Adrenal gland (tissue), 12 donors: Measurements from ENCODE around the gene SEZ6. TPM values are rescaled to one million over a fixed set of nuclear protein-coding genes. Genes with fewer than 3 reads are reported as not detected.

Experiments used
- DNase-seq, 7 donors: peaks; one replicate each; pipeline ENCODE4 v3.0.0-alpha.2; 2019 to 2020
- H3K27ac ChIP-seq, 5 donors: fragments of 200-600 bp; sonication (generic) in 4 of 5; 1 replicate in 3 of 5; 2 replicates in 2 of 5; pipeline versions ENCODE4 v1.5.1 to v1.8.0; 2016 to 2020; ENCODE audit warnings: mild to moderate bottlenecking in 1 of 5
- H3K27me3 ChIP-seq: fragments of 200-600 bp; 2 replicates; pipeline ENCODE4 v1.8.0; 2021
- H3K36me3 ChIP-seq, 2 donors: fragments of 200-600 bp; replicated peaks in 1 of 2; 1 replicate in 1 of 2; 2 replicates in 1 of 2; pipeline versions ENCODE4 v1.5.1 to v1.8.0; 2018 to 2022
- H3K4me1 ChIP-seq, 2 donors: fragments of 200-600 bp; replicated peaks in 1 of 2; 1 replicate in 1 of 2; 2 replicates in 1 of 2; pipeline versions ENCODE4 v1.5.1 to v1.8.0; 2018 to 2021
- H3K4me3 ChIP-seq, 4 donors: fragments of 200-600 bp; sonication (generic) in 3 of 4; one replicate each; pipeline ENCODE4 v1.5.1; 2016 to 2018
- H3K9me3 ChIP-seq, 3 donors: fragments of 200-600 bp; sonication (generic) in 1 of 3; replicated peaks in 1 of 3; 1 replicate in 2 of 3; 2 replicates in 1 of 3; pipeline versions ENCODE4 v1.5.1 to v1.8.0; 2016 to 2021
- POLR2A ChIP-seq, 2 donors: fragments of 450-650 bp; IDR thresholded peaks; one replicate each; pipeline ENCODE4 v1.6.1; 2017; ENCODE audit warnings: antibody characterized with exemption in 2 of 2, mild to moderate bottlenecking in 2 of 2, moderate library complexity in 1 of 2
- WGBS, 4 donors: extraction: QIAGEN DNeasy Blood & Tissue Kit in 2 of 4; methylation state at CpG; one replicate each; pipeline versions ENCODE4 v1.1.5 to v1.1.7; 2013 to 2017; 5-methylcytosine and 5-hydroxymethylcytosine counted together
- intact Hi-C, 2 donors: fragments of 100-400 bp; cut with DNase I; formaldehyde crosslinking; loops; one replicate each; pipeline versions ENCODE4 v1.14.1 to v1.15.0; 2022 to 2023
- polyA plus RNA-seq, 3 donors: library from polyadenylated mRNA; stranded (reverse); fragments of 200-250 nt in 2 of 3; fragments of 350-450 nt in 1 of 3; fragmentation: Illumina TruSeq in 1 of 3; extraction: RNeasy Lipid Tissue Mini Kit (QIAGEN cat#74804) in 1 of 3; gene quantifications; one replicate each; pipeline ENCODE4 v1.2.3, GENCODE V29; 2013 to 2014
- total RNA-seq, 9 donors: library from RNA; depleted of rRNA in 4 of 9; stranded (reverse); fragments of >200 nt in 4 of 9; fragments of 120-200 nt in 1 of 9; fragmentation: NEBNext Ultra II Directional in 1 of 9; extraction: Animal tissue kit (Norgen Biotek cat#: 25700) in 1 of 9; gene quantifications; one replicate each; pipeline versions ENCODE4 v1.1.0 to v1.2.4, GENCODE V29; 2013 to 2023
- TF ChIP-seq, protein P1 (sequence below), 6 experiments: fragments of 450-650 bp in 4 of 6; fragments of 200-600 bp in 2 of 6; sonication (generic) in 1 of 6; IDR thresholded peaks; 1 replicate in 5 of 6; 2 replicates in 1 of 6; pipeline versions ENCODE4 v1.5.1 to v1.8.0; 2016 to 2021; ENCODE audit warnings: antibody characterized with exemption in 6 of 6, mild to moderate bottlenecking in 2 of 6, moderate library complexity in 1 of 6
- donor health status: healthy with polysubstance abuse.
- donor health status: Bipolar disorder and iron deficiency.
- donor health status: DM: yes; HTN: yes; CAD: no.
- donor health status: DM: no; HTN: no; CAD: no.
- donor health status: DM: no; HTN: no; CAD: no.
- donor health status: DM: yes; HTN: yes; CAD: no.

SEZ6 gene
- total and polyA plus RNA-seq, 12 donors = 0.11 to 1.0 (median 0.33) TPM; not detected in 6

DNA sequence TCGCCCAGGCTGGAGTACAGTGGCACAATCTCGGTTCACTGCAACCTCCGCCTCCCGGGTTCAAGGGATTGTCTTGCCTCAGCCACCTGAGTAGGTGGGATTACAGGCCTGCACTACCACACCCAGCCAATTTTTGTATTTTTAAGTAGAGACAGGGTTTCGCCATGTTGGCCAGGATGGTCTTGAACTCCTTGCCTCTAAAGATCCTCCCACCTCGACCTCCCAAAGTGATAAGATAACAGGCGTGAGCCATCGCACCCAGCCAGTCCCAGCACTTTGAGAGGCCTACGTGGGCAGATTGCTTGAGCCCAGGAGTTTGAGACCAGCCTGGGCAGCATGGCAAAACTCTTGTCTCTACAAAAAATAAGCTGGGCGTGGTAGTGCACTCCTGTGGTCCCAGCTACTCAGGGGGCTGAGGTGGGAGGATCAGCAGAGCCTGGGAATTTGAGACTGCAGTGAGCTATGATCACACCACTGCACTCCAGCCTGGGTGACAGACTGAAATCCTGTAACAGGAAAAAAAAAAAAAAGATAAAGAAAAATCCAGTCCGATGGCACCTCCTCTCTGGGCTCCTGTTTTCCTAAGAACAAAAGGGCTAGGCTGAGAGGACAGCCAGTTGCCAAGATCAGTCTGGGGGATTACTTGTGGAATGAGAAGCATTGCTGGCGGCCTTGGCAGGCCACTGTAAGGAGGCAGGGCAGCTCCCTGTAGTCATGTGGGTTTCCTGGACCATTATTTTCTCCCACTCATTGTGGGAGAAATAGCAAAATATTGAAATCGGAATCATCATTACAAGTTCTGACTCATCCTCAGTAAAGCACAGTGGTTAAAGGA, 34.1 kb upstream of the SEZ6 start:
- no peaks in the 10 kb centered on the region for H3K36me3 ChIP-seq
- peaks cover 17 to 35% of the 10 kb centered on the region in 2 donors for H3K4me1 ChIP-seq
- WGBS, 4 donors = 73 to 84% (median 78%) methylated on average over 11 to 13 of the region's 13 CpGs
- H3K27ac ChIP-seq = no peak overlapping the region
- H3K4me3 ChIP-seq = no peak overlapping the region
- DNase-seq = peak in 2 of 7 donors; percentile 23 to 36
- intact Hi-C loops = no loop called here
- H3K27me3 ChIP-seq = no peaks in the 10 kb centered on the region
- TF ChIP-seq, protein P1, sequence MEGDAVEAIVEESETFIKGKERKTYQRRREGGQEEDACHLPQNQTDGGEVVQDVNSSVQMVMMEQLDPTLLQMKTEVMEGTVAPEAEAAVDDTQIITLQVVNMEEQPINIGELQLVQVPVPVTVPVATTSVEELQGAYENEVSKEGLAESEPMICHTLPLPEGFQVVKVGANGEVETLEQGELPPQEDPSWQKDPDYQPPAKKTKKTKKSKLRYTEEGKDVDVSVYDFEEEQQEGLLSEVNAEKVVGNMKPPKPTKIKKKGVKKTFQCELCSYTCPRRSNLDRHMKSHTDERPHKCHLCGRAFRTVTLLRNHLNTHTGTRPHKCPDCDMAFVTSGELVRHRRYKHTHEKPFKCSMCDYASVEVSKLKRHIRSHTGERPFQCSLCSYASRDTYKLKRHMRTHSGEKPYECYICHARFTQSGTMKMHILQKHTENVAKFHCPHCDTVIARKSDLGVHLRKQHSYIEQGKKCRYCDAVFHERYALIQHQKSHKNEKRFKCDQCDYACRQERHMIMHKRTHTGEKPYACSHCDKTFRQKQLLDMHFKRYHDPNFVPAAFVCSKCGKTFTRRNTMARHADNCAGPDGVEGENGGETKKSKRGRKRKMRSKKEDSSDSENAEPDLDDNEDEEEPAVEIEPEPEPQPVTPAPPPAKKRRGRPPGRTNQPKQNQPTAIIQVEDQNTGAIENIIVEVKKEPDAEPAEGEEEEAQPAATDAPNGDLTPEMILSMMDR (IDR thresholded peaks at IDR 0.05) = no peak
- TF ChIP-seq POLR2A (IDR thresholded peaks at IDR 0.05) = no peak
- H3K9me3 ChIP-seq = no peaks in the 10 kb centered on the region

DNA sequence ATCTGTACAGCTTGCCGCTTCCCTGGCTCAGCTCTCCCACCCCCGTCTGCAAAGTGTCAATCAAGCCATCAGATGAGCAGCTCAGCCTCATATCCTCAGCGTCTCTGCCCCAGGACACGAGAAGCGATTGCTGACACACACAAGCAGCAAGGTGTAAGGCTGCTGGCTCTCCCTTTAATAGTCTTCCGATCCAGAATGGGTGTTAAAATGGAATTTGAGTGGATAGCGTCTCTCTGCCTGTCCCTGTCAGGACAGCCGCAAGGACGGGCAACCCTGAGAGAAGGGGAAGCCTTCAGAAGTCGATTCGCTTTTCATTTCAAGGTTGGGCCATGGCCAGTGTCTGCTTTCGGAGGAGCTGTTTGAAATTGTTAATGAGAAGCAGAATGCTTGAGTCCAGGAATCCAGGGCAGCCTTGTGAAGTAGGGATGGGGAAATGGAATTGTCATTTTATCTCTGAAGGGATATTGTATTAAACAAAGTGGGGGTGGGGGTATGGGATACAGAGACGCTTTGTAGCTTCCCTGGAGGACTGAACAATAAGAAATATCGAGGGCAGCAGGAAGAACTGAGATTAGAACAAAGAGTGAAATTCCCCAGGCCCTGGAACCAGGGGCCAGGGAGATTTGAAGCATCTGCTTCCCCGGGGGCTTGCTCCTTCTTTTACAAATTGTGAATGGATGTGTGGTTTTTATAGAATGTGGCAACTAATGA, 32.4 kb upstream of the SEZ6 start:
- Histone ChIP-seq H3K27me3 (no peaks in the 10 kb centered on the region), H3K4me3 (no peak overlapping the region), H3K27ac (no peak overlapping the region), H3K36me3 (no peaks in the 10 kb centered on the region), H3K9me3 (no peaks in the 10 kb centered on the region), H3K4me1 (peaks cover 8 to 22% of the 10 kb centered on the region in 2 donors)
- 22 to 32% (median 26%) methylated on average over 15 of the region's 15 CpGs for WGBS, 4 donors
- TF ChIP-seq, protein P1 (IDR thresholded peaks at IDR 0.05) = no peak
- TF ChIP-seq POLR2A (IDR thresholded peaks at IDR 0.05) = no peak
- intact Hi-C loops = no loop called here
- no peak for DNase-seq

DNA sequence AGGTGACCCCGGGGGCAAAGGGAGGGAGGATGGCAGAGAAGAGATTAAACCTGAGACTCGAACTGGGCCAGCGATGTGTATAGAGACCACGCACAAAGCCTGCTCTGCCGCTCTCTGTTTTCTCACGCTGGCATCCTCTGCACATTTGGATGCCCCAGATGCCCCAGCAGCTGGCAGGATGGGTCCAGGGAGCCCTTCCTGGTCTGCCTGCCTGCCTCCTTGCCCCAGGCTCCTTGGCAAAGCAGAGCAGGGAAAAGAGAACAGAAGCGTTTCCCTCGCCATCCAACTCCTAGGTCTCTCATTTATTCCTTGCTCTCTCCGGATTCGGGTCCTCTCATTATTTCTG, 31.9 kb upstream of the SEZ6 start:
- H3K4me3 ChIP-seq = no peak overlapping the region
- no peak overlapping the region for H3K27ac ChIP-seq
- intact Hi-C loops = no loop called here
- H3K9me3 ChIP-seq = no peaks in the 10 kb centered on the region
- peaks cover 3 to 17% of the 10 kb centered on the region in 2 donors for H3K4me1 ChIP-seq
- TF ChIP-seq POLR2A (IDR thresholded peaks at IDR 0.05) = no peak
- TF ChIP-seq, protein P1 (IDR thresholded peaks at IDR 0.05) = no peak
- 68 to 77% (median 75%) methylated on average over 10 of the region's 10 CpGs for WGBS, 4 donors
- no peaks in the 10 kb centered on the region for H3K36me3 ChIP-seq
- DNase-seq = no peak
- H3K27me3 ChIP-seq = no peaks in the 10 kb centered on the region

DNA sequence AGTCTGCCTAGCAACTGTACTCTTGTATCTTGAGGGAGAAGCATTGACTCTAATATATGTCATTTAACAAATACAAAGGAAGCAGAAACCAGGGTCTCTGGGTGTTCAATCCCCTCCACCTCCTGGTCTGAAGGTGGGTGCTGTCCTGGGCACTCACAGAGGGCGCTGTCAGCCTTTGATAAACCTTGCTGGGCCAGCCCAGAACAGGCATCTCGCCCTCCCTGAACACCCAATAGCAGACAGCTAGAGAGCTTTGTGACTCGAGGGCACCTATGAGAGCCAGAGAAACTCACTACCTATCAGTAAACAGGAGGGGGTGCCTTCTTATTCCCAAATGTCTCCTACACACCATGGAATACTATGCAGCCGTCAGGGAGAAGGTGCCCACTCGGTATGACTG, 30.8 kb upstream of the SEZ6 start:
- H3K4me1 ChIP-seq = peaks cover 0 to 6% of the 10 kb centered on the region in 2 donors
- H3K36me3 ChIP-seq = no peaks in the 10 kb centered on the region
- WGBS, 4 donors = 77 to 87% (median 81%) methylated on average over 5 of the region's 5 CpGs
- TF ChIP-seq POLR2A (IDR thresholded peaks at IDR 0.05) = no peak
- TF ChIP-seq, protein P1 (IDR thresholded peaks at IDR 0.05) = no peak
- no peak overlapping the region for H3K27ac ChIP-seq
- no peak for DNase-seq
- H3K4me3 ChIP-seq = no peak overlapping the region
- H3K9me3 ChIP-seq = no peaks in the 10 kb centered on the region
- intact Hi-C loops = no loop called here
- H3K27me3 ChIP-seq = no peaks in the 10 kb centered on the region
